H1 (cell line): Measurements from ENCODE around the gene SH3PXD2B. TPM values are rescaled to one million over a fixed set of nuclear protein-coding genes. Genes with fewer than 3 reads are reported as not detected.

Source experiments
- CTCF ChIA-PET: fragments of 300-600 bp; sonication (Branson Sonifier 250); formaldehyde crosslinking; loops from one replicate; lab custom pipeline; 2021; ENCODE audit not compliant: partially characterized antibody; lab: Charles Lee
- POLR2A ChIA-PET: fragments of 300-600 bp; sonication (Branson Sonifier 250); formaldehyde crosslinking; loops from one replicate; lab custom pipeline; 2021; ENCODE audit warnings: inconsistent platforms; ENCODE audit not compliant: partially characterized antibody; lab: Charles Lee
- DNase-seq, 2 experiments: peaks; one replicate each; pipeline versions ENCODE4 v3.0.0 to v3.0.0-alpha.2; 2010 to 2022; ENCODE audit warnings: low spot score in 2 of 2, low read depth in 1 of 2, mixed read lengths in 1 of 2
- FAIRE-seq: peaks from 2 replicates; lab custom pipeline; 2011; peaks lifted over from hg19 to GRCh38; lab: Jason Lieb, UNC
- H2AFZ ChIP-seq: 2 replicates; pipeline ENCODE4 v1.8.1; 2012; ENCODE audit warnings: low read length, inconsistent platforms
- H2AK5ac ChIP-seq: 2 replicates; pipeline ENCODE4 v1.6.1; 2013; ENCODE audit warnings: low read depth, low read length
- H2BK120ac ChIP-seq: replicated peaks from 2 replicates; pipeline ENCODE3; 2013; ENCODE audit warnings: low read depth, low read length, inconsistent platforms
- H2BK12ac ChIP-seq: 2 replicates; pipeline ENCODE4 v1.6.1; 2013; ENCODE audit warnings: low read depth, low read length
- H2BK15ac ChIP-seq: 2 replicates; pipeline ENCODE4 v1.6.1; 2013; ENCODE audit warnings: low read length
- H2BK20ac ChIP-seq: 2 replicates; pipeline ENCODE4 v1.6.1; 2013; ENCODE audit warnings: low read length
- H2BK5ac ChIP-seq: 2 replicates; pipeline ENCODE4 v1.6.1; 2013; ENCODE audit warnings: low read depth, low read length
- H3K14ac ChIP-seq: 2 replicates; pipeline ENCODE4 v1.6.1; 2013; ENCODE audit warnings: inconsistent platforms; ENCODE audit not compliant: insufficient read length
- H3K18ac ChIP-seq: 2 replicates; pipeline ENCODE4 v1.6.1; 2013; ENCODE audit warnings: low read length; ENCODE audit errors: extremely low read depth
- H3K23ac ChIP-seq: 2 replicates; pipeline ENCODE4 v1.6.1; 2013; ENCODE audit warnings: inconsistent platforms; ENCODE audit not compliant: insufficient read length
- H3K23me2 ChIP-seq: 2 replicates; pipeline ENCODE4 v1.6.1; 2013; ENCODE audit warnings: low read depth, low read length
- H3K27ac ChIP-seq: 2 replicates; pipeline ENCODE4 v1.6.1; 2011; ENCODE audit warnings: low read depth, low read length, inconsistent platforms
- H3K27me3 ChIP-seq, 4 experiments: replicated peaks in 1 of 4; 1 replicate in 1 of 4; 2 replicates in 3 of 4; pipeline versions ENCODE4 v1.6.1 to v1.8.1; 2011 to 2013; ENCODE audit warnings: low read length in 3 of 4, mild to moderate bottlenecking in 3 of 4, inconsistent platforms in 2 of 4, mixed read lengths in 2 of 4, moderate library complexity in 1 of 4; ENCODE audit not compliant: control insufficient read depth in 3 of 4, insufficient read depth in 3 of 4; ENCODE audit errors: extremely low read depth in 1 of 4
- H3K36me3 ChIP-seq, 4 experiments: 2 replicates each; pipeline versions ENCODE4 v1.6.1 to v1.8.1; 2011 to 2013; ENCODE audit warnings: mild to moderate bottlenecking in 4 of 4, low read length in 3 of 4, moderate library complexity in 2 of 4, control low read depth in 1 of 4, inconsistent platforms in 1 of 4; ENCODE audit not compliant: insufficient read depth in 4 of 4, control insufficient read depth in 2 of 4
- H3K4ac ChIP-seq: replicated peaks from 2 replicates; pipeline ENCODE3; 2013; ENCODE audit warnings: low read length, low read depth, mixed read lengths, inconsistent platforms; ENCODE audit not compliant: insufficient read length
- H3K4me1 ChIP-seq, 4 experiments: replicated peaks in 1 of 4; 1 replicate in 1 of 4; 2 replicates in 3 of 4; pipeline versions ENCODE4 v1.6.1 to v1.8.1; 2011 to 2013; ENCODE audit warnings: low read length in 3 of 4, inconsistent platforms in 2 of 4, mixed read lengths in 1 of 4; ENCODE audit not compliant: insufficient read depth in 4 of 4, control insufficient read depth in 3 of 4
- H3K4me2 ChIP-seq, 2 experiments: 2 replicates each; pipeline versions ENCODE4 v1.6.1 to v1.8.1; 2011 to 2013; ENCODE audit warnings: low read depth in 2 of 2, low read length in 2 of 2, control low read depth in 1 of 2, inconsistent platforms in 1 of 2, mild to moderate bottlenecking in 1 of 2; ENCODE audit not compliant: insufficient read depth in 1 of 2
- H3K4me3 ChIP-seq, 4 experiments: fragments of 200-600, 300-600 bp in 1 of 4; sonication (generic), shearing (Covaris generic), sonication (Bioruptor Twin) in 1 of 4; 2 replicates each; pipeline versions ENCODE4 v1.5.1 to v1.8.1; 2011 to 2016; ENCODE audit warnings: low read length in 4 of 4, low read depth in 3 of 4, control low read depth in 2 of 4, inconsistent platforms in 2 of 4, mild to moderate bottlenecking in 2 of 4, mixed read lengths in 1 of 4, moderate library complexity in 1 of 4; ENCODE audit not compliant: insufficient read depth in 2 of 4; ENCODE audit errors: extremely low read depth in 1 of 4
- H3K56ac ChIP-seq: replicated peaks from 2 replicates; pipeline ENCODE3; 2013; ENCODE audit warnings: low read depth, mild to moderate bottlenecking, mixed read lengths, low read length, inconsistent platforms; ENCODE audit not compliant: insufficient read length
- H3K79me1 ChIP-seq: 2 replicates; pipeline ENCODE4 v1.6.1; 2013; ENCODE audit warnings: low read depth, low read length, control low read depth
- H3K79me2 ChIP-seq, 2 experiments: 2 replicates each; pipeline versions ENCODE4 v1.6.1 to v1.8.1; 2012 to 2013; ENCODE audit warnings: low read length in 2 of 2, mild to moderate bottlenecking in 2 of 2, inconsistent platforms in 1 of 2; ENCODE audit not compliant: insufficient read depth in 2 of 2, control insufficient read depth in 1 of 2
- H3K9ac ChIP-seq, 4 experiments: replicated peaks in 1 of 4; 1 replicate in 1 of 4; 2 replicates in 3 of 4; pipeline versions ENCODE4 v1.6.1 to v1.8.1; 2011 to 2013; ENCODE audit warnings: low read depth in 3 of 4, low read length in 3 of 4, control low read depth in 2 of 4, mild to moderate bottlenecking in 2 of 4, moderate library complexity in 2 of 4, inconsistent platforms in 1 of 4; ENCODE audit errors: extremely low read depth in 1 of 4
- H3K9me3 ChIP-seq, 2 experiments: 2 replicates each; pipeline versions ENCODE4 v1.6.1 to v1.8.1; 2012 to 2013; ENCODE audit warnings: mild to moderate bottlenecking in 2 of 2, moderate library complexity in 2 of 2, control low read depth in 1 of 2, inconsistent platforms in 1 of 2, low read depth in 1 of 2, low read length in 1 of 2, mixed read lengths in 1 of 2; ENCODE audit not compliant: insufficient read depth in 2 of 2
- H4K20me1 ChIP-seq, 2 experiments: replicated peaks in 1 of 2; 2 replicates each; pipeline versions ENCODE3 to v1.8.1; 2011 to 2013; ENCODE audit warnings: inconsistent platforms in 2 of 2, low read length in 2 of 2, mild to moderate bottlenecking in 1 of 2; ENCODE audit not compliant: insufficient read depth in 2 of 2, control insufficient read depth in 1 of 2
- H4K5ac ChIP-seq: 2 replicates; pipeline ENCODE4 v1.6.1; 2013; ENCODE audit warnings: low read length, low read depth, mixed read lengths, inconsistent platforms; ENCODE audit not compliant: insufficient read length
- H4K8ac ChIP-seq: 2 replicates; pipeline ENCODE4 v1.8.0; 2013; ENCODE audit warnings: mild to moderate bottlenecking, moderate library complexity, low read length, inconsistent platforms; ENCODE audit not compliant: insufficient read depth; ENCODE audit errors: extremely low read depth
- H4K91ac ChIP-seq: replicated peaks from 2 replicates; pipeline ENCODE3; 2013; ENCODE audit warnings: low read length, mixed read lengths, inconsistent platforms; ENCODE audit not compliant: insufficient read length
- CEBPB ChIP-seq: IDR thresholded peaks from 2 replicates; pipeline ENCODE4 v1.6.1; 2012; ENCODE audit warnings: low read depth, low read length
- GABPA ChIP-seq: IDR thresholded peaks from 2 replicates; pipeline ENCODE4 v1.6.1; 2011; ENCODE audit warnings: mild to moderate bottlenecking, low read length, moderate library complexity, borderline replicate concordance; ENCODE audit not compliant: insufficient read depth
- HDAC6 ChIP-seq: IDR thresholded peaks from one replicate; pipeline ENCODE4 v1.7.1; 2012; ENCODE audit warnings: low read depth, mild to moderate bottlenecking, inconsistent platforms, low read length, moderate library complexity
- SRF ChIP-seq: IDR thresholded peaks from 2 replicates; pipeline ENCODE4 v1.6.1; 2011; ENCODE audit warnings: mild to moderate bottlenecking, low read depth, low read length, moderate library complexity
- ZNF274 ChIP-seq: IDR thresholded peaks from 2 replicates; pipeline ENCODE4 v1.7.0; 2012; ENCODE audit warnings: low read length, borderline replicate concordance; ENCODE audit errors: extremely low read depth
- WGBS, 2 experiments: shearing (Covaris generic) in 1 of 2; methylation state at CpG; one replicate each; pipeline versions ENCODE4 v1.1.6 to v1.1.7; 2013 to 2015; ENCODE audit warnings: low lambda C conversion rate in 2 of 2, mixed read lengths in 2 of 2, inconsistent platforms in 1 of 2, low coverage in 1 of 2, missing lambda C conversion rate in 1 of 2; ENCODE audit not compliant: insufficient replicate concordance in 2 of 2, insufficient coverage in 1 of 2, insufficient read length in 1 of 2; ENCODE audit errors: extremely low coverage in 1 of 2, missing lambda C conversion rate in 1 of 2; 5-methylcytosine and 5-hydroxymethylcytosine counted together
- polyA plus RNA-seq, 7 experiments: library from polyadenylated mRNA; depleted of rRNA in 3 of 7; stranded (reverse) in 5 of 7; unstranded in 2 of 7; fragments of >200 nt in 5 of 7; fragments of 200-250 nt in 2 of 7; gene quantifications; 1 replicate in 5 of 7; 2 replicates in 1 of 7; 4 replicates in 1 of 7; pipeline versions ENCODE4 v1.2.1 to v1.2.3, GENCODE V29; 2011 to 2013; ENCODE audit warnings: missing spikeins in 2 of 7, mixed read lengths in 2 of 7
- total RNA-seq: library from RNA; stranded (reverse); fragmentation: NEBNext Ultra II Directional; extraction: Animal tissue kit (Norgen Biotek cat#: 25700); gene quantifications from 2 replicates; pipeline ENCODE4 v1.2.1, GENCODE V29; 2021
- TF ChIP-seq, protein P1 (sequence below): IDR thresholded peaks from 2 replicates; pipeline ENCODE4 v1.6.1; 2011; ENCODE audit warnings: low read length, improper control_type of control experiment

Gene SH3PXD2B
- total and polyA plus RNA-seq, 2 of the 8 experiments (the other 6 are each of a cell fraction or from before 2014, with no cell fraction given), result 32.9 to 72.9 TPM

DNA sequence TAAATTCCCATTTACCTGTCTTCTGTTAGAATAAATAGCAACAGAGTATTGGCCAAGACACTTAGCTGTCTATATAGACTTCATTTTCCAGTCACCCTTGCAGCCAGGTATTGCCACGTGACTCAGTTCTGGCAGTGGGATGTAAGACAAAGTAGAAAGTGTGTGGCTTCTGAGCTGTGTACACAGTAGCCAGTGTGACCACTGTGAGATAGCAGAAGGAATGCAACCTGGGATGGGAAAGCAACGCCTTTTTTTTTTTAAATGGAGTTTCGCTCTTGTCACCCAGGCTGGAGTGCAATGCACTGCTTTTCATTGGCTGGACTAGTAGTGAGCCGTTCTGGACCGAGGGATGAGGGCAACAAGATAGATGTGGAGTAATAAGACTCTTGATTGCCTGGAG lies 106.2 kb downstream of the SH3PXD2B start:
- Histone ChIP-seq H3K4me3 (no peak overlapping the region), H2BK120ac (no peak overlapping the region), H3K27ac (no peak overlapping the region), H2BK20ac (no peak overlapping the region), H3K56ac (no peak overlapping the region), H4K8ac (no peak overlapping the region), H3K4me2 (no peak overlapping the region), H3K27me3 (no peaks in the 10 kb centered on the region), H2BK12ac (no peak overlapping the region), H2AK5ac (no peak overlapping the region), H3K9ac (no peak overlapping the region), H2AFZ (no peak overlapping the region), H3K18ac (no peak overlapping the region), H3K23ac (no peak overlapping the region), H3K4ac (no peak overlapping the region), H3K23me2 (no peaks in the 10 kb centered on the region; the same call in 1 of the 2 replicates), H3K9me3 (no peaks in the 10 kb centered on the region), H4K91ac (no peak overlapping the region), H4K20me1 (no peaks in the 10 kb centered on the region), H2BK15ac (no peak overlapping the region), H4K5ac (no peak overlapping the region), H3K14ac (no peak overlapping the region), H3K79me1 (no peaks in the 10 kb centered on the region; the same call in 1 of the 2 replicates), H3K79me2 (no peaks in the 10 kb centered on the region), H2BK5ac (no peak overlapping the region), H3K4me1 (no peaks in the 10 kb centered on the region), H3K36me3 (peaks cover 8 to 52% (median 35%) of the 10 kb centered on the region in 4 experiments; a peak in 6 of 8 replicates)
- POLR2A ChIA-PET, result interaction anchor here (0.9 to 1.0 kb wide), 2 partner anchors 8 to 14 kb away, joined by 3 read pairs; no protein-coding TSS in a partner anchor
- DNase-seq (no peak), FAIRE-seq (no peak)
- TF ChIP-seq, protein P1, sequence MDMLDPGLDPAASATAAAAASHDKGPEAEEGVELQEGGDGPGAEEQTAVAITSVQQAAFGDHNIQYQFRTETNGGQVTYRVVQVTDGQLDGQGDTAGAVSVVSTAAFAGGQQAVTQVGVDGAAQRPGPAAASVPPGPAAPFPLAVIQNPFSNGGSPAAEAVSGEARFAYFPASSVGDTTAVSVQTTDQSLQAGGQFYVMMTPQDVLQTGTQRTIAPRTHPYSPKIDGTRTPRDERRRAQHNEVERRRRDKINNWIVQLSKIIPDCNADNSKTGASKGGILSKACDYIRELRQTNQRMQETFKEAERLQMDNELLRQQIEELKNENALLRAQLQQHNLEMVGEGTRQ, result no peak
- no peak for TF ChIP-seq CEBPB
- no peak for TF ChIP-seq GABPA
- TF ChIP-seq ZNF274, result no peak
- no peak for TF ChIP-seq SRF
- TF ChIP-seq HDAC6, result no peak
- CTCF ChIA-PET, result interaction anchor here (1.3 to 1.5 kb wide), 3 partner anchors 14 to 65 kb away, joined by 3 to 4 read pairs (median 3); no protein-coding TSS in a partner anchor
- 98% methylated on average over 5 of the region's 5 CpGs; no CpG with 5 or more reads in 1 of the 2 experiments for WGBS, 2 experiments
